ENCODE results near the gene PNMA8A. TPM values are rescaled to one million over a fixed set of nuclear protein-coding genes. Genes with fewer than 3 reads are reported as not detected.
"Not testable (repeated sequence)": the region's sequence is repeated elsewhere in the genome, so short reads cannot be mapped to it uniquely, and the experiment has no call there.

Gene PNMA8A
- total and polyA plus RNA-seq, 2 experiments from 2014 or later, result 5.5 to 11.2 TPM

- Histone ChIP-seq H2AFZ (no peak overlapping the region), H3K9me3 (ENCODE audit: low read depth) (no peaks in the 10 kb centered on the region), H3K27ac (no peak overlapping the region), H3K9me2 (replicated peaks; ENCODE audit: insufficient read depth) (no peaks in the 10 kb centered on the region), H3K4me3 (no peak overlapping the region), H3K36me3 (replicated peaks; ENCODE audit: insufficient read depth, low read depth) (no peaks in the 10 kb centered on the region), H3K79me2 (no peaks in the 10 kb centered on the region), H3K4me1 (ENCODE audit: insufficient read depth) (no peaks in the 10 kb centered on the region), H4K20me1 (ENCODE audit: insufficient read depth, poor library complexity, severe bottlenecking) (no peaks in the 10 kb centered on the region), H3K4me2 (no peak overlapping the region), H3K27me3 (no peaks in the 10 kb centered on the region)
- no peak for DNase-seq (ENCODE audit: low spot score)
- TF ChIP-seq EZH2 (IDR thresholded peaks at IDR 0.05; ENCODE audit: borderline replicate concordance) (no peak), CTCF (IDR thresholded peaks at IDR 0.05; ENCODE audit: poor library complexity) (no peak), EZH2phosphoT487 (IDR thresholded peaks at IDR 0.05; ENCODE audit: low read depth, severe bottlenecking, unreplicated experiment) (no peak)
- 92% methylated on average over 5 of the region's 5 CpGs for WGBS (ENCODE audit: low lambda C conversion rate, missing lambda C conversion rate)
Observed at GRCh38 chr19:46502891-46503290, 31.5 kb upstream of the PNMA8A start.

- Histone ChIP-seq H2AFZ (no peak overlapping the region), H3K4me3 (no peak overlapping the region), H3K4me2 (no peak overlapping the region), H3K27ac (no peak overlapping the region), H3K9me2 (replicated peaks; ENCODE audit: insufficient read depth) (no peaks in the 10 kb centered on the region), H3K4me1 (ENCODE audit: insufficient read depth) (peaks cover 11% of the 10 kb centered on the region), H3K79me2 (no peaks in the 10 kb centered on the region), H4K20me1 (ENCODE audit: insufficient read depth, poor library complexity, severe bottlenecking) (no peaks in the 10 kb centered on the region), H3K27me3 (no peaks in the 10 kb centered on the region), H3K9me3 (ENCODE audit: low read depth) (no peaks in the 10 kb centered on the region), H3K36me3 (replicated peaks; ENCODE audit: insufficient read depth, low read depth) (no peaks in the 10 kb centered on the region)
- 78% methylated on average over 4 of the region's 4 CpGs for WGBS (ENCODE audit: low lambda C conversion rate, missing lambda C conversion rate)
- TF ChIP-seq EZH2 (IDR thresholded peaks at IDR 0.05; ENCODE audit: borderline replicate concordance) (no peak), EZH2phosphoT487 (IDR thresholded peaks at IDR 0.05; ENCODE audit: low read depth, severe bottlenecking, unreplicated experiment) (no peak), CTCF (IDR thresholded peaks at IDR 0.05; ENCODE audit: poor library complexity) (no peak)
- DNase-seq (ENCODE audit: low spot score), result no peak
Observed at GRCh38 chr19:46499692-46500091, 28.3 kb upstream of the PNMA8A start.

- Histone ChIP-seq H3K4me2 (no peak overlapping the region), H3K9me3 (ENCODE audit: low read depth) (no peaks in the 10 kb centered on the region), H3K4me1 (ENCODE audit: insufficient read depth) (peaks cover 15% of the 10 kb centered on the region), H3K27ac (no peak overlapping the region), H3K79me2 (no peaks in the 10 kb centered on the region), H3K27me3 (peaks cover 4% of the 10 kb centered on the region), H3K4me3 (no peak overlapping the region), H2AFZ (no peak overlapping the region), H3K36me3 (replicated peaks; ENCODE audit: insufficient read depth, low read depth) (no peaks in the 10 kb centered on the region), H4K20me1 (ENCODE audit: insufficient read depth, poor library complexity, severe bottlenecking) (no peaks in the 10 kb centered on the region), H3K9me2 (replicated peaks; ENCODE audit: insufficient read depth) (no peaks in the 10 kb centered on the region)
- TF ChIP-seq EZH2phosphoT487 (IDR thresholded peaks at IDR 0.05; ENCODE audit: low read depth, severe bottlenecking, unreplicated experiment) (no peak), CTCF (IDR thresholded peaks at IDR 0.05; ENCODE audit: poor library complexity) (no peak), EZH2 (IDR thresholded peaks at IDR 0.05; ENCODE audit: borderline replicate concordance) (no peak)
- WGBS (ENCODE audit: low lambda C conversion rate, missing lambda C conversion rate), result 82% methylated on average over 8 of the region's 8 CpGs
- no peak for DNase-seq (ENCODE audit: low spot score)
Observed at GRCh38 chr19:46497773-46498172, 26.4 kb upstream of the PNMA8A start.

GRCh38 chr19:46496886-46497285 is 25.5 kb upstream of the PNMA8A start:
- not testable (repeated sequence) for H2AFZ ChIP-seq; H3K4me3 ChIP-seq; H4K20me1 ChIP-seq (ENCODE audit: insufficient read depth, poor library complexity, severe bottlenecking); H3K36me3 ChIP-seq (replicated peaks; ENCODE audit: insufficient read depth, low read depth); H3K4me2 ChIP-seq; DNase-seq (ENCODE audit: low spot score); H3K9me2 ChIP-seq (replicated peaks; ENCODE audit: insufficient read depth); H3K9me3 ChIP-seq (ENCODE audit: low read depth); H3K79me2 ChIP-seq; H3K27ac ChIP-seq
- H3K4me1 ChIP-seq (ENCODE audit: insufficient read depth), result peaks cover 15% of the 10 kb centered on the region
- 89% methylated on average over 4 of the region's 4 CpGs for WGBS (ENCODE audit: low lambda C conversion rate, missing lambda C conversion rate)
- peaks cover 10% of the 10 kb centered on the region for H3K27me3 ChIP-seq

Measured in hepatocyte (in vitro differentiated cells).